ENCODE data around the gene RIC1. TPM values are rescaled to one million over a fixed set of nuclear protein-coding genes. Genes with fewer than 3 reads are reported as not detected.

RIC1 gene
- total RNA-seq, 1 experiment from 2014 or later = 25.5 TPM

- RAD21 ChIA-PET (ENCODE audit: low non-redundant PET in 1 of 2, low total read pairs in 2 of 2, uncharacterized antibody in 2 of 2, unreplicated experiment in 2 of 2) = no interaction called here
- Histone ChIP-seq H3K4me3 (replicated peaks in 1 of 2; ENCODE audit: low read depth in 1 of 2, low read length in 2 of 2) (no peak overlapping the region), H3K27ac (ENCODE audit: low read depth, low read length) (no peak overlapping the region), H3K79me2 (ENCODE audit: insufficient read depth, low read length) (no peaks in the 10 kb centered on the region), H3K4me2 (ENCODE audit: low read length) (no peak overlapping the region), H3K4me1 (ENCODE audit: control insufficient read depth in 1 of 2, insufficient read depth in 2 of 2, low read length in 2 of 2) (peaks cover 2 to 8% of the 10 kb centered on the region in 2 experiments), H3K9ac (ENCODE audit: low read length) (no peak overlapping the region), H3K9me3 (ENCODE audit: control insufficient read depth in 1 of 2, insufficient read depth in 1 of 2, low read depth in 1 of 2, low read length in 2 of 2) (no peaks in the 10 kb centered on the region), H3K9me2 (ENCODE audit: insufficient read depth) (no peaks in the 10 kb centered on the region; the same call in 1 of the 2 replicates), H3K36me3 (ENCODE audit: control insufficient read depth in 1 of 2, insufficient read depth in 2 of 2, low read length in 2 of 2) (no peaks in the 10 kb centered on the region), H4K20me1 (ENCODE audit: insufficient read depth) (no peaks in the 10 kb centered on the region), H2AFZ (ENCODE audit: low read depth, low read length, poor library complexity, severe bottlenecking) (no peak overlapping the region), H3K27me3 (ENCODE audit: insufficient read depth, low read length) (no peaks in the 10 kb centered on the region)
- ATAC-seq (no peak), DNase-seq (ENCODE audit: low read depth, low spot score) (no peak)
- CTCF ChIA-PET = no interaction called here
- no TSS peak for BruUV-seq (replicated peaks)
- intact Hi-C loops (cut with micrococcal nuclease) = no loop called here
- POLR2A ChIA-PET = no interaction called here
- no peak for TF ChIP-seq TCF7L2 (IDR thresholded peaks at IDR 0.05; ENCODE audit: borderline replicate concordance, extremely low read depth, insufficient read depth, insufficient read length)
Observed at GRCh38 chr9:5614985-5615384, 13.9 kb upstream of the RIC1 start.

DNA sequence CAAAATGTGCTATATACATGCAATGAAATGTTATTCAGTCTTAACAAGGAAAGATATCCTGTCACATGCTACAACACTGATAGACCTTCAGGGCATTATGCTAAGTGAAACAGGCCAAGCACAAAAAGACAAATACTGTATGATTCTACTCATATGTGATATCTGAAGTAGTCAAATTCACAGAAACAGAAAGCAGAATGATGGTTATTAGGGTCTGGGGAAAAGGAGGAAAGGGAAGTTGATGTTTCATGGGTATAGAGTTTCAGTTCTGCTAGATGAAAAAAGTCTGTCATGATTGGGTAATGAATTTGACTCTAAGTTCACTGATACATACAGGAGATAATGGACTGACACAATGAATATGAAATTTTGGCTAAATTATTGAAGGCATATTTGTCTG, 11.2 kb upstream of the RIC1 start:
- Histone ChIP-seq H3K4me3 (replicated peaks in 1 of 2; ENCODE audit: low read depth in 1 of 2, low read length in 2 of 2) (no peak overlapping the region), H3K4me1 (ENCODE audit: control insufficient read depth in 1 of 2, insufficient read depth in 2 of 2, low read length in 2 of 2) (peaks cover 26 to 30% of the 10 kb centered on the region in 2 experiments), H3K9me2 (ENCODE audit: insufficient read depth) (no peaks in the 10 kb centered on the region; the same call in 1 of the 2 replicates), H3K4me2 (ENCODE audit: low read length) (no peak overlapping the region), H4K20me1 (ENCODE audit: insufficient read depth) (no peaks in the 10 kb centered on the region), H3K9ac (ENCODE audit: low read length) (no peak overlapping the region), H2AFZ (ENCODE audit: low read depth, low read length, poor library complexity, severe bottlenecking) (no peak overlapping the region), H3K27ac (ENCODE audit: low read depth, low read length) (no peak overlapping the region), H3K27me3 (ENCODE audit: insufficient read depth, low read length) (no peaks in the 10 kb centered on the region), H3K9me3 (ENCODE audit: control insufficient read depth in 1 of 2, insufficient read depth in 1 of 2, low read depth in 1 of 2, low read length in 2 of 2) (no peaks in the 10 kb centered on the region), H3K79me2 (ENCODE audit: insufficient read depth, low read length) (no peaks in the 10 kb centered on the region), H3K36me3 (ENCODE audit: control insufficient read depth in 1 of 2, insufficient read depth in 2 of 2, low read length in 2 of 2) (no peaks in the 10 kb centered on the region)
- RAD21 ChIA-PET (ENCODE audit: low non-redundant PET in 1 of 2, low total read pairs in 2 of 2, uncharacterized antibody in 2 of 2, unreplicated experiment in 2 of 2) = no interaction called here
- DNase-seq (ENCODE audit: low read depth, low spot score) (no peak), ATAC-seq (no peak)
- CTCF ChIA-PET = no interaction called here
- intact Hi-C loops (cut with micrococcal nuclease) = no loop called here
- POLR2A ChIA-PET = no interaction called here
- no TSS peak for BruUV-seq (replicated peaks)
- TF ChIP-seq ELF1 (IDR thresholded peaks at IDR 0.05; ENCODE audit: borderline replicate concordance, low read depth) (no peak), CEBPB (IDR thresholded peaks at IDR 0.05; ENCODE audit: low read depth) (no peak), EGR1 (IDR thresholded peaks at IDR 0.05; ENCODE audit: low read depth) (no peak), ZNF274 (IDR thresholded peaks at IDR 0.05; ENCODE audit: low read depth, low read length) (no peak), TCF7L2 (IDR thresholded peaks at IDR 0.05; ENCODE audit: borderline replicate concordance, extremely low read depth, insufficient read depth, insufficient read length) (no peak), RAD21 (IDR thresholded peaks at IDR 0.05; ENCODE audit: low read depth) (no peak), FOSL1 (IDR thresholded peaks at IDR 0.05; ENCODE audit: low read depth) (no peak), EZH2 (IDR thresholded peaks at IDR 0.05) (no peak), CBX3 (IDR thresholded peaks at IDR 0.05; ENCODE audit: low read depth) (no peak), POLR2AphosphoS5 (IDR thresholded peaks at IDR 0.05; ENCODE audit: low read depth, low read length) (no peak), JUND (IDR thresholded peaks at IDR 0.05) (no peak), ZBTB33 (IDR thresholded peaks at IDR 0.05; ENCODE audit: extremely low read depth, insufficient replicate concordance, low read length) (no peak), EZH2phosphoT487 (IDR thresholded peaks at IDR 0.05; ENCODE audit: borderline replicate concordance) (no peak), SIN3A (IDR thresholded peaks at IDR 0.05; ENCODE audit: low read depth) (no peak)
- TF ChIP-seq, protein P1, sequence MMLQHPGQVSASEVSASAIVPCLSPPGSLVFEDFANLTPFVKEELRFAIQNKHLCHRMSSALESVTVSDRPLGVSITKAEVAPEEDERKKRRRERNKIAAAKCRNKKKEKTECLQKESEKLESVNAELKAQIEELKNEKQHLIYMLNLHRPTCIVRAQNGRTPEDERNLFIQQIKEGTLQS (IDR thresholded peaks at IDR 0.05) = no peak
- TF ChIP-seq, protein P2, sequence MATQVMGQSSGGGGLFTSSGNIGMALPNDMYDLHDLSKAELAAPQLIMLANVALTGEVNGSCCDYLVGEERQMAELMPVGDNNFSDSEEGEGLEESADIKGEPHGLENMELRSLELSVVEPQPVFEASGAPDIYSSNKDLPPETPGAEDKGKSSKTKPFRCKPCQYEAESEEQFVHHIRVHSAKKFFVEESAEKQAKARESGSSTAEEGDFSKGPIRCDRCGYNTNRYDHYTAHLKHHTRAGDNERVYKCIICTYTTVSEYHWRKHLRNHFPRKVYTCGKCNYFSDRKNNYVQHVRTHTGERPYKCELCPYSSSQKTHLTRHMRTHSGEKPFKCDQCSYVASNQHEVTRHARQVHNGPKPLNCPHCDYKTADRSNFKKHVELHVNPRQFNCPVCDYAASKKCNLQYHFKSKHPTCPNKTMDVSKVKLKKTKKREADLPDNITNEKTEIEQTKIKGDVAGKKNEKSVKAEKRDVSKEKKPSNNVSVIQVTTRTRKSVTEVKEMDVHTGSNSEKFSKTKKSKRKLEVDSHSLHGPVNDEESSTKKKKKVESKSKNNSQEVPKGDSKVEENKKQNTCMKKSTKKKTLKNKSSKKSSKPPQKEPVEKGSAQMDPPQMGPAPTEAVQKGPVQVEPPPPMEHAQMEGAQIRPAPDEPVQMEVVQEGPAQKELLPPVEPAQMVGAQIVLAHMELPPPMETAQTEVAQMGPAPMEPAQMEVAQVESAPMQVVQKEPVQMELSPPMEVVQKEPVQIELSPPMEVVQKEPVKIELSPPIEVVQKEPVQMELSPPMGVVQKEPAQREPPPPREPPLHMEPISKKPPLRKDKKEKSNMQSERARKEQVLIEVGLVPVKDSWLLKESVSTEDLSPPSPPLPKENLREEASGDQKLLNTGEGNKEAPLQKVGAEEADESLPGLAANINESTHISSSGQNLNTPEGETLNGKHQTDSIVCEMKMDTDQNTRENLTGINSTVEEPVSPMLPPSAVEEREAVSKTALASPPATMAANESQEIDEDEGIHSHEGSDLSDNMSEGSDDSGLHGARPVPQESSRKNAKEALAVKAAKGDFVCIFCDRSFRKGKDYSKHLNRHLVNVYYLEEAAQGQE (IDR thresholded peaks at IDR 0.05; ENCODE audit: low read depth) = no peak
- TF ChIP-seq, protein P3, sequence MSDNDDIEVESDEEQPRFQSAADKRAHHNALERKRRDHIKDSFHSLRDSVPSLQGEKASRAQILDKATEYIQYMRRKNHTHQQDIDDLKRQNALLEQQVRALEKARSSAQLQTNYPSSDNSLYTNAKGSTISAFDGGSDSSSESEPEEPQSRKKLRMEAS (IDR thresholded peaks at IDR 0.05) = no peak

Measured in HCT116 (cell line).